ENCODE data around the gene OSTN. TPM values are rescaled to one million over a fixed set of nuclear protein-coding genes. Genes with fewer than 3 reads are reported as not detected.
"Not testable (repeated sequence)": the region's sequence is repeated elsewhere in the genome, so short reads cannot be mapped to it uniquely, and the experiment has no call there.

Gene OSTN
- total and polyA plus RNA-seq, 2 donors (not counting 1 experiment from before 2014, with no cell fraction given), result not detected

DNA sequence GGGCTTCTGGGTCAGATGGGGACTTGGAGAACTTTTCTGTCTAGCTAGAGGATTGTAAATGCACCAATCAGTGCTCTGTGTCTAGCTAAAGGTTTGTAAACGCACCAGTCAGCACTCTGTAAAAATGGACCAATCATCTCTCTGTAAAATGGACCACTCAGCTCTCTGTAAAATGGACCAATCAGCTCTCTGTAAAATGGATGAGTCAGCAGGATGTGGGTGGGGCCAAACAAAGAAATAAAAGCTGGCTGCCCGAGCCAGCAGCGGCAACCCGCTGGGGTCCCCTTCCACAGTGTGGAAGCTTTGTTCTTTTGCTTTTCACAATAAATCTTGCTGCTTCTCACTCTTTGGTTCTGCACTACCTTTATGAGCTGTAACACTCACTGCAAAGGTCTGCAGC is 6.8 kb upstream of the OSTN start:
- H3K27ac ChIP-seq (ENCODE audit: low read length in 2 of 2); H3K4me3 Mint-ChIP-seq; H3K79me2 ChIP-seq (ENCODE audit: control insufficient read depth, insufficient read depth, low read length); H3K4me2 ChIP-seq (replicated peaks; ENCODE audit: low read depth, low read length, poor library complexity, severe bottlenecking); DNase-seq; H3K4me1 ChIP-seq (ENCODE audit: control insufficient read depth in 2 of 2, insufficient read depth in 2 of 2, low read length in 2 of 2); H3K27ac Mint-ChIP-seq; H3K4me1 Mint-ChIP-seq; intact Hi-C loops (cut with micrococcal nuclease); H3K4me3 ChIP-seq (ENCODE audit: control extremely low read depth in 1 of 5, extremely low read depth in 1 of 5, insufficient read depth in 1 of 5, low read depth in 2 of 5, low read length in 4 of 5); H3K9me3 ChIP-seq (ENCODE audit: control extremely low read depth in 1 of 3, control insufficient read depth in 2 of 3, insufficient read depth in 1 of 3, low read length in 2 of 3); ATAC-seq (ENCODE audit: low read depth); H2AFZ ChIP-seq (ENCODE audit: insufficient read depth, low read depth, low read length, poor library complexity, severe bottlenecking); H3K27me3 ChIP-seq (replicated peaks in 1 of 4; ENCODE audit: control extremely low read depth in 1 of 4, control insufficient read depth in 3 of 4, insufficient read depth in 4 of 4, low read length in 3 of 4); POLR2A ChIA-PET; H3K36me3 ChIP-seq (replicated peaks in 1 of 2; ENCODE audit: control extremely low read depth in 1 of 2, control insufficient read depth in 1 of 2, extremely low read depth in 1 of 2, insufficient read depth in 2 of 2, low read length in 1 of 2); H3K9me3 Mint-ChIP-seq (ENCODE audit: insufficient read depth); H4K20me1 ChIP-seq (ENCODE audit: control insufficient read depth, insufficient read depth, low read length, poor library complexity, severe bottlenecking); H3K9ac ChIP-seq (ENCODE audit: low read length); H3K27me3 Mint-ChIP-seq: not testable (repeated sequence)
- CTCF ChIA-PET, result interaction anchor here (0.6 kb wide), 1 partner anchor 905 kb away, joined by 3 read pairs; no protein-coding TSS in a partner anchor
- WGBS (ENCODE audit: insufficient coverage), result 96% methylated on average over 3 of the region's 4 CpGs

DNA sequence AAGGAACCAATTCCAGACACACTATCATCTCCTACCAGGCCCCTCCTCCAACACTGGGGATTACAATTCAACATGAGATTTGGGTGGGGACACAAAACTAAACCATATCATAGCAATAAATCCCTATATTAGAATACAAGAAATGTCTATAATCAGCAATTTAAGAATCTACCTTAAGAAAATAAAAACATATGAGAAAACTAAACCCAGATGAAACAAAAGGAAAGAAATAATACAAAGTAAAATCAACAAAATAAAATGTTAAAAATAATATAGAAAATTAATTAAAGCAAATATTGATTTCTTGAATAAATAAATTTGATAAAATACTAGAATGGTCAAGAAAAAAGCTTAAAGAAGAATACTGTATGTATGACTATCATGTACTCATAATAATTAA is 6.1 kb upstream of the OSTN start:
- H3K27me3 Mint-ChIP-seq, result no peaks in the 10 kb centered on the region
- H3K4me3 Mint-ChIP-seq, result no peak overlapping the region
- Histone ChIP-seq H3K4me2 (replicated peaks; ENCODE audit: low read depth, low read length, poor library complexity, severe bottlenecking) (no peak overlapping the region), H3K79me2 (ENCODE audit: control insufficient read depth, insufficient read depth, low read length) (no peaks in the 10 kb centered on the region), H2AFZ (ENCODE audit: insufficient read depth, low read depth, low read length, poor library complexity, severe bottlenecking) (no peak overlapping the region), H3K27me3 (replicated peaks in 1 of 4; ENCODE audit: control extremely low read depth in 1 of 4, control insufficient read depth in 3 of 4, insufficient read depth in 4 of 4, low read length in 3 of 4) (no peaks in the 10 kb centered on the region), H3K4me3 (ENCODE audit: control extremely low read depth in 1 of 5, extremely low read depth in 1 of 5, insufficient read depth in 1 of 5, low read depth in 2 of 5, low read length in 4 of 5) (no peak overlapping the region), H4K20me1 (ENCODE audit: control insufficient read depth, insufficient read depth, low read length, poor library complexity, severe bottlenecking) (no peaks in the 10 kb centered on the region), H3K9ac (ENCODE audit: low read length) (no peak overlapping the region), H3K9me3 (ENCODE audit: control extremely low read depth in 1 of 3, control insufficient read depth in 2 of 3, insufficient read depth in 1 of 3, low read length in 2 of 3) (no peaks in the 10 kb centered on the region), H3K4me1 (ENCODE audit: control insufficient read depth in 2 of 2, insufficient read depth in 2 of 2, low read length in 2 of 2) (no peaks in the 10 kb centered on the region), H3K36me3 (replicated peaks in 1 of 2; ENCODE audit: control extremely low read depth in 1 of 2, control insufficient read depth in 1 of 2, extremely low read depth in 1 of 2, insufficient read depth in 2 of 2, low read length in 1 of 2) (no peaks in the 10 kb centered on the region), H3K27ac (ENCODE audit: low read length in 2 of 2) (no peak overlapping the region)
- no peaks in the 10 kb centered on the region for H3K9me3 Mint-ChIP-seq (ENCODE audit: insufficient read depth)
- no peak for TF ChIP-seq CTCF (IDR thresholded peaks at IDR 0.05)
- no peak for TF ChIP-seq EZH2 (IDR thresholded peaks at IDR 0.05; ENCODE audit: borderline replicate concordance, insufficient read depth, low read depth, low read length, poor library complexity, severe bottlenecking)
- POLR2A ChIA-PET, result no interaction called here
- DNase-seq (no peak), ATAC-seq (ENCODE audit: low read depth) (no peak)
- CTCF ChIA-PET, result no interaction called here
- intact Hi-C loops (cut with micrococcal nuclease), result no loop called here
- no peak overlapping the region for H3K27ac Mint-ChIP-seq
- H3K4me1 Mint-ChIP-seq, result no peaks in the 10 kb centered on the region

Data from B cell (primary cell).